KMS-11 (cell line): ENCODE data around the gene TROAP.

Experiments used
- H2AFZ ChIP-seq: fragments of 200-600 bp; sonication (generic); 2 replicates; pipeline ENCODE4 v1.6.1; 2016; ENCODE audit warnings: antibody characterized with exemption, mixed run types, low read depth
- H3K27ac ChIP-seq: fragments of 200-600 bp; sonication (generic); 2 replicates; pipeline ENCODE4 v1.6.1; 2016; ENCODE audit warnings: mild to moderate bottlenecking, mixed run types
- H3K27me3 ChIP-seq: fragments of 200-600 bp; sonication (generic); 2 replicates; pipeline ENCODE4 v1.6.1; 2017; ENCODE audit warnings: mild to moderate bottlenecking, low read depth, mixed run types, moderate library complexity; ENCODE audit not compliant: insufficient read depth
- H3K36me3 ChIP-seq: fragments of 200-600 bp; sonication (generic); 2 replicates; pipeline ENCODE4 v1.6.1; 2017; ENCODE audit warnings: mild to moderate bottlenecking, mixed run types; ENCODE audit not compliant: insufficient read depth
- H3K4me1 ChIP-seq: fragments of 200-600 bp; sonication (generic); 2 replicates; pipeline ENCODE4 v1.6.1; 2016; ENCODE audit warnings: mild to moderate bottlenecking, low read depth, mixed run types; ENCODE audit not compliant: poor library complexity, severe bottlenecking
- H3K4me2 ChIP-seq: fragments of 200-600 bp; sonication (generic); 2 replicates; pipeline ENCODE4 v1.7.0; 2016; ENCODE audit warnings: mild to moderate bottlenecking, mixed run types
- H3K4me3 ChIP-seq: fragments of 200-600 bp; sonication (generic); IDR thresholded peaks from 2 replicates; pipeline ENCODE4 v1.6.1; 2017; ENCODE audit warnings: low read depth, low read length, mixed read lengths; ENCODE audit not compliant: insufficient read depth
- H3K79me2 ChIP-seq: fragments of 200-600 bp; sonication (generic); 2 replicates; pipeline ENCODE4 v1.6.1; 2016; ENCODE audit warnings: low read depth, mixed run types; ENCODE audit not compliant: insufficient read depth
- H3K9ac ChIP-seq: fragments of 200-600 bp; sonication (generic); 2 replicates; pipeline ENCODE4 v1.6.1; 2016; ENCODE audit warnings: mild to moderate bottlenecking, mixed run types
- H4K20me1 ChIP-seq: fragments of 200-600 bp; sonication (generic); 2 replicates; pipeline ENCODE4 v1.6.1; 2016; ENCODE audit warnings: mild to moderate bottlenecking, mixed run types; ENCODE audit not compliant: insufficient read depth
- TF ChIP-seq, protein P1 (sequence below): fragments of 200-600 bp; sonication (generic); conservative IDR thresholded peaks from 2 replicates; pipeline ENCODE4 v1.6.1; 2017; ENCODE audit warnings: low read depth, mild to moderate bottlenecking, antibody characterized with exemption, low read length, moderate library complexity, mixed read lengths

TROAP gene

DNA sequence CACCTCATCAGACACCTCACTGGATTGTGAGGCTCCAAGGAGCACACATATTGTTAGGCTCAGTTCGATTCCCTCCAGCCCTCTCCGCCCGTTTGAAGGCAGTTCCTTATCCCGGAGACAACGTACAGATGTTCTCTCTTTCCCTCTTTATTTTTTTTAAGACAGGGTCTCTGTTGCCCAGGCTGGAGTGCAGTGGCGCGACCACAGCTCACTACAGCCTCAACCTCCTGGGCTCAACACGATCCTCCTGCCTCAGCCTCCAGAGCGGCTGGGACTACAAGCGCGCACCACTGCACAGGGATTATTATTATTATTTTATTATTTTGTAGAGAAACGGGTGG, 718 bp upstream of the TROAP start:
- Histone ChIP-seq H3K79me2 (peaks cover 12% of the 10 kb centered on the region; the same call in 1 of the 2 replicates), H3K27me3 (no peaks in the 10 kb centered on the region), H4K20me1 (no peaks in the 10 kb centered on the region), H3K4me1 (peaks cover 28% of the 10 kb centered on the region), H3K27ac (peak overlapping the region; percentile 32; the same call in 1 of the 2 replicates), H3K36me3 (no peaks in the 10 kb centered on the region), H2AFZ (peak overlapping the region; percentile 80), H3K4me2 (peak overlapping the region; percentile 79), H3K4me3 (no peak overlapping the region), H3K9ac (peak overlapping the region; percentile 56; the same call in 1 of the 2 replicates)
- TF ChIP-seq, protein P1, sequence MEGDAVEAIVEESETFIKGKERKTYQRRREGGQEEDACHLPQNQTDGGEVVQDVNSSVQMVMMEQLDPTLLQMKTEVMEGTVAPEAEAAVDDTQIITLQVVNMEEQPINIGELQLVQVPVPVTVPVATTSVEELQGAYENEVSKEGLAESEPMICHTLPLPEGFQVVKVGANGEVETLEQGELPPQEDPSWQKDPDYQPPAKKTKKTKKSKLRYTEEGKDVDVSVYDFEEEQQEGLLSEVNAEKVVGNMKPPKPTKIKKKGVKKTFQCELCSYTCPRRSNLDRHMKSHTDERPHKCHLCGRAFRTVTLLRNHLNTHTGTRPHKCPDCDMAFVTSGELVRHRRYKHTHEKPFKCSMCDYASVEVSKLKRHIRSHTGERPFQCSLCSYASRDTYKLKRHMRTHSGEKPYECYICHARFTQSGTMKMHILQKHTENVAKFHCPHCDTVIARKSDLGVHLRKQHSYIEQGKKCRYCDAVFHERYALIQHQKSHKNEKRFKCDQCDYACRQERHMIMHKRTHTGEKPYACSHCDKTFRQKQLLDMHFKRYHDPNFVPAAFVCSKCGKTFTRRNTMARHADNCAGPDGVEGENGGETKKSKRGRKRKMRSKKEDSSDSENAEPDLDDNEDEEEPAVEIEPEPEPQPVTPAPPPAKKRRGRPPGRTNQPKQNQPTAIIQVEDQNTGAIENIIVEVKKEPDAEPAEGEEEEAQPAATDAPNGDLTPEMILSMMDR, result no peak

GRCh38 chr12:49323524-49324097, 556 bp downstream of the TROAP start:
- Histone ChIP-seq H3K27me3 (no peaks in the 10 kb centered on the region), H4K20me1 (no peaks in the 10 kb centered on the region), H3K36me3 (no peaks in the 10 kb centered on the region), H3K4me1 (peaks cover 24% of the 10 kb centered on the region), H3K4me2 (peak overlapping the region; percentile 93), H3K27ac (peak overlapping the region; percentile 23; the same call in 1 of the 2 replicates), H2AFZ (peak overlapping the region; percentile 75), H3K79me2 (peaks cover 12% of the 10 kb centered on the region; the same call in 1 of the 2 replicates), H3K4me3 (no peak overlapping the region), H3K9ac (peak overlapping the region; percentile 56)
- TF ChIP-seq, protein P1, result no peak

- H3K27ac ChIP-seq, result no peak overlapping the region
- peaks cover 20% of the 10 kb centered on the region for H3K4me1 ChIP-seq
- TF ChIP-seq, protein P1, result no peak
These were observed 2.6 kb downstream of the TROAP start for GRCh38 chr12:49325606-49326005.

GRCh38 chr12:49327368-49327767, 4.3 kb downstream of the TROAP start:
- TF ChIP-seq, protein P1, result no peak
- H4K20me1 ChIP-seq, result no peaks in the 10 kb centered on the region
- peaks cover 12% of the 10 kb centered on the region; the same call in 1 of the 2 replicates for H3K79me2 ChIP-seq
- H3K4me2 ChIP-seq, result no peak overlapping the region
- no peaks in the 10 kb centered on the region for H3K36me3 ChIP-seq
- H3K4me1 ChIP-seq, result peaks cover 12% of the 10 kb centered on the region
- H3K27ac ChIP-seq, result no peak overlapping the region
- H3K9ac ChIP-seq, result no peak overlapping the region
- H3K4me3 ChIP-seq, result no peak overlapping the region
- H2AFZ ChIP-seq, result no peak overlapping the region
- no peaks in the 10 kb centered on the region for H3K27me3 ChIP-seq

More at GRCh38 chr12:49325606-49326005, 2.6 kb downstream of the TROAP start:
- Histone ChIP-seq H3K79me2 (peaks cover 12% of the 10 kb centered on the region; the same call in 1 of the 2 replicates), H3K4me3 (no peak overlapping the region), H3K9ac (no peak overlapping the region), H3K36me3 (no peaks in the 10 kb centered on the region), H4K20me1 (no peaks in the 10 kb centered on the region), H3K27me3 (no peaks in the 10 kb centered on the region), H2AFZ (no peak overlapping the region), H3K4me2 (no peak overlapping the region)
